Activated CD4-positive, alpha-beta T cell treated with anti-CD3 and anti-CD28 coated beads, Interleukin-2, amount 50 U/mL, for 48 hours (primary cell): Measurements from ENCODE around the gene DCK.
"Not testable (repeated sequence)": the region's sequence is repeated elsewhere in the genome, so short reads cannot be mapped to it uniquely, and the experiment has no call there.

Experiments used
- DNase-seq, 2 experiments: peaks; one replicate each; pipeline ENCODE4 v3.0.0-alpha.2; 2020

DCK gene

GRCh38 chr4:71004281-71004851, 10.9 kb downstream of the DCK start:
- DNase-seq: peak; percentile 45 to 52

DNA sequence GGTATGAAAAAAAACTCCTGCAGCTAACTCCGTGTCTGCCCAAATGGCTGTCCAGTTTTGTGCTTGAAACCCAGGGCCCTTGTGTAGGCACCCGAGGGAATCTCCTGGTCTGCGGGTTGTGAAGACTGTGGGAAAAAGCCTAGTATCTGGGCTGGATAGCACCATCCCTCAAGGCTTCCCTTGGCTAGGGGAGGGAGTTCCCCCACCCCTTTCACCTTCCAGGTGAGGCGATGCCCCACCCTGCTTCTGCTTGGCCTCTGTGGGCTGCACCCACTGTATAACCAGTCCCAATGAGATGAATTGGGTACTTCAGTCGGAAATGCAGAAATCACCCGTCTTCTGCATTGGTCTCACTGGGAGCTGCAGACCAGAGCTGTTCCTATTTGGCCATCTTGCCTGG, 11.6 kb downstream of the DCK start:
- not testable (repeated sequence) for DNase-seq

DNA sequence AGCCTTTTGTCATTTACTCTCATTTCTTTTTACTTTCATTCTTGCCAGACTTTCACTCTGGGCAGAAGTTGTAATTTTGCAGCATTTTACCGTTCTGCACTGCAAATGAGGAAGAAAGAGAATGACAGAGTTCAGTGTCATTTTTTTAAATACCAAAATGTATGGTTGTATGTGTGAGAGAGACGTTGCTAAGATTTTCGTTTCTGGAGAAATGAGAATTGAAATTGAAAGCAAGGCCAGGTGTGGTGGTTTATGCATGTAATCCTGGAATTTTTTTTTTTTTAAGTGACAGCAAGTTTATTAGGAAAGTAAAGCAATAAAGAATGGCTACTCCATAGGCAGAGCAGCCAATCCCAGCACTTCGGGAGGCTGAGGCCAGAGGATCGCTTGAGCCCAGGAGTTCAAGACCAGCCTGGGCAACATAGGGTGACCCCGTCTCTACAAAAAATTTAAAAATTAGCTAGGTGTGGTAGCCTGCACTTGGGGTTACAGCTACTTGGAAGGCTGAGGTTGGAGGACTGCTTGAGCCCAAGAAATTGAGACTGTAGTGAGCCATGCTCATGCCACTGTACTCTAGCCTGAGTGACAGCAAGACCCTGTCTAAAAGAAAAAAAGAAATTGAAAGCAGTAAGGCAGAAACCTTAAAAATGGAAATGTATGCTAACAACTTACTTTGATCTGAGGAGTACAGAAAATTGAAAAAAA, 12.9 kb downstream of the DCK start:
- no peak for DNase-seq

DNA sequence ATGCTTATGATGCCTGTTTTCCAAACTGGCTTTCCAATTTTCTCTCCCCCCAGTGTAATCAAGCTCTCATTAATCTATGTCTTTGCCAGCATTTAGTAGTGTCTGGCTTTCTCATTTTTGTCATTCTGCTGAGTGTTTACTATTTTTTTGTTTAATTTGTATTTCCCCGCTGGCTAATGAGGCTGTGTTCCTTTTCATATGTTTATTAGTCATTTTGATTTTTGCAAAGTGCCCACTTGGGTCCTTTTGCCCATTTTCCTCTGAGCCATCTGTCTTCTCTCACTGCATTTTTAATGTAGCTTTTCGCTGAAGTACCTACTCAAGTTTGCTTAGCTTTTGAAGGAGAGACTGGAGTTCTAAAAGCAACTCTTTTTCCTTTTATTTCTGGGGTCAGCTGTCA, 14.7 kb downstream of the DCK start:
- DNase-seq: no peak

DNA sequence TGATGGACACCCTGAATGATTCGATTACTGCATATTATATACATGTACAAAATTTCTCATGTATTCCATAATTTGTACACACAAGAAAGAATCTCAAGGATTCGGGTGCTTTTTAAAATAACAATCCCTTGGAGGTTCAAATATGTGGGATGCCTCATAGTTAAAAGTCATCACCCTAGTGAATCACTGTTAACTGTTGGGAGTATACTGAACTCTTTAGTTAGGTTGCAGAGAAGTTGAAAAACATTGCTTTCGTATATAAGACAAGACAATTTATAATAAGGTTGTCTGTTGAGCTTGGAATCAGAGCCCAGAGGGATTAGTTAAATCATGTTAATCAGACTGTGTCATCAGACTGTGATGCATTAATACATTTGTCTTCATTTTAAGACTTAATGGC, 15.6 kb downstream of the DCK start:
- no peak for DNase-seq

- no peak for DNase-seq
These were observed 16.6 kb downstream of the DCK start for GRCh38 chr4:71009890-71010588.

- DNase-seq: no peak
These were observed 18.0 kb downstream of the DCK start for GRCh38 chr4:71011451-71011850.

GRCh38 chr4:71017391-71017790, 23.9 kb downstream of the DCK start:
- DNase-seq: not testable (repeated sequence)

- DNase-seq: no peak
These were observed 27.2 kb downstream of the DCK start for GRCh38 chr4:71020611-71021010.

DNA sequence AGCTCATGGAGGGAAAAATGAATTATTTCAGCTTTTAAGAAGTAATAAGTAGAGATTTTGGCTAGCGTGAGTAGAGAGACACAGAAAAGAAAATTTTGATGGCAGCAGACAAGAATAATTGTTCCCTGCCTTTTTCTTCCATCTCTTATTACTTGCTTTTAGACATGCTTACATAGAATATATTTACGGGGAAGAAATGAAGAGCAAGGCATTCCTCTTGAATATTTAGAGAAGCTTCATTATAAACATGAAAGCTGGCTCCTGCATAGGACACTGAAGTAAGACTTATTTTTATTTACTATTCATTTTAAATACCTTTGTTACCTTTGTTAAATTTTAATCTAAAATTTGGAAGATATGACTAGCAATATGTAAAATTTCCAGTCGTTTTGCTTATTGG, 32.2 kb downstream of the DCK start:
- DNase-seq: no peak

GRCh38 chr4:71026086-71026485, 32.6 kb downstream of the DCK start:
- no peak for DNase-seq

- no peak for DNase-seq
These were observed 34.2 kb downstream of the DCK start for GRCh38 chr4:71027611-71028010.

DNA sequence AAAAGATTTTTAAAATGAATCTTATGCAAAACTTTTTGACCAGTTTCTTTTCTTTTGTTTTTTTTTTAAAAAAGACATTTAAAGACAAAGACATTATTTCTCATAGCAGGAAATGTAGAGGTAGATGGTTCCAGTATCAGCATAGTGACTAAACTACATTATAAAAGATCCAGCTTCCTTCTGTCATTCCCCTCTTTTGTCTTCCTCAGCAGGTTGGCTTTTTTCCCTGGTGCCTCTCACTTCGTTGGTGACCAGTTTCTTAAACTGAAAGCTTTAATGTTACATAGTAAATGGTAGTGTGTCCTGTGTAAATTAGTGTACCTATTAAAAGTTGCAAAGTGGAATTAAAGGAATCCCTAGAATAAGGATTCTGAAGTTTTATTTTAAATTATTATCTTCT, 36.1 kb downstream of the DCK start:
- DNase-seq: no peak

- DNase-seq: not testable (repeated sequence)
These were observed 38.7 kb downstream of the DCK start for GRCh38 chr4:71032106-71032505.

DNA sequence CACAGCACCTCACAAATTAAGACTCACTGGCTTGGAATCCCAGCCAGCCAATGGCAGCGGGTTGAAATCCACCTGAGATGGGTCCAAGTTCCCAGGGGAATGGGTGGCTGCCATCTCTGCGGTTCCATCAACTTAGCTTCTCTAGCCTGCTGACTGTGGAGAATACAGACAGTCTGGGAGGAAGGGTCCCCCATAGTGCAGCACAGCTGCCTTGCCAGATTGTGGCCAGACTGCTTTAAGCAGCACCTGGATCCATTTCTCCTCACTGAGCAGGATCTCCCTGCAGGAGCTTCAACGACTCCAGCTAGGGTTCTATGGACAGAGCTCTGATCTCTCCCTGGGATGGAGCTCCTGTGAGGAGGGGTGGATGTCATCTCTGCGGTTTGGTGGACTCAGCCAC, 51.8 kb downstream of the DCK start:
- DNase-seq: no peak

- no peak for DNase-seq
These were observed 55.9 kb downstream of the DCK start for GRCh38 chr4:71049395-71049794.

DNA sequence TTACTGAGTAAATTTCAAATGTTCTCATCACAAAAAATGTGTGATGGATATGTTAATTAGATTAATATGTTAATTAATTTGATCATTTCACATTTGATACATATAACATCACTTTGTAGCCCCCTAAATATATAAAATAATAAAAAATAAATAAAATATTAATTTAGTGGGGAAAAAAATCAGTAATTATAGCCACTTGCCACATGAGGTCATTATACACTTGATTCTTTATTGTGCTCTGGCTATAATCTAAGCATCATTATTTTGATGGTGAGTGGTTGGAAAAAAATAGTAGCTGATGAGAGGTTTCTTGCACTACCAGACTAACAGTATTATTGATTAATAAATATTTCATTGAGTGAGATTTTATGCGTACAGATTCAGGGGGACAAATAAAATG, 57.4 kb downstream of the DCK start:
- no peak for DNase-seq

GRCh38 chr4:71052034-71052433, 58.6 kb downstream of the DCK start:
- DNase-seq: no peak

GRCh38 chr4:71052716-71053115, 59.3 kb downstream of the DCK start:
- no peak for DNase-seq

- DNase-seq: not testable (repeated sequence)
These were observed 60.2 kb downstream of the DCK start for GRCh38 chr4:71053613-71054012.

DNA sequence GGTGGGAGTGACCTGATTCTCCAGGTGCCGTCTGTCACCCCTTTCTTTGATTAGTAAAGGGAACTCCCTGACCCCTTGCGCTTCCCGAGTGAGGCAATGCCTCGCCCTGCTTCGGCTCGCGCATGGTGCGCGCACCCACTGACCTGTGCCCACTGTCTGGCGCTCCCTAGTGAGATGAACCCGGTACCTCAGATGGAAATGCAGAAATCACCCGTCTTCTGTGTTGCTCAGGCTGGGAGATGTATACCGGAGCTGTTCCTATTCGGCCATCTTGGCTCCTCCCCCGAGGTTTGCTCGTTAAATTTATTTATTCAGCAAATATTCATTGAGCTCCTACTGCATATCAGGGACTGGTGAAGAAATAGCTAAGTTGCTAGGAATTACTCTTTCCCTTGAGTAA, 66.1 kb downstream of the DCK start:
- not testable (repeated sequence) for DNase-seq

DNA sequence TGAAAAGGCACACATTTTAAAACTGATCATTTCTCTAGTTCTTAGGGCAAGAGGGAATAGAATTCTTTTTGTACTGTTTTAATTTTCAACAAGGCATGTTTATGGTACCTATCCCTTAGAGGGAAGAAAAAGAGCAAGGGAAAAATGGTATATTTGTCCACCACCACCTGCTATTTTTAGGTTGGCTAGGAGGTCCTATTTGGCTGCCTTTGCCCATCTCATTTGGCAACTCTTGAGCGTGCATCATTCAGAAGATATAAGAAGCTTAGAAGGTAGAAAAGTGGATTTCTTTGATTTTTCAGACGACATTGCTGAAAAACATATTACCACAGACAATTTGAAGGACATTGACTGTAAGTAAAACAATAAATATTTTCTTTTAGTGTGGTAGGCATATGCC, 69.0 kb downstream of the DCK start:
- no peak for DNase-seq

GRCh38 chr4:71063711-71064110, 70.3 kb downstream of the DCK start:
- no peak for DNase-seq

GRCh38 chr4:71064521-71064920, 71.1 kb downstream of the DCK start:
- no peak for DNase-seq
